Measurements from ENCODE around the gene PDK1.
"Not testable (repeated sequence)": the region's sequence is repeated elsewhere in the genome, so short reads cannot be mapped to it uniquely, and the experiment has no call there.

PDK1 gene

DNA sequence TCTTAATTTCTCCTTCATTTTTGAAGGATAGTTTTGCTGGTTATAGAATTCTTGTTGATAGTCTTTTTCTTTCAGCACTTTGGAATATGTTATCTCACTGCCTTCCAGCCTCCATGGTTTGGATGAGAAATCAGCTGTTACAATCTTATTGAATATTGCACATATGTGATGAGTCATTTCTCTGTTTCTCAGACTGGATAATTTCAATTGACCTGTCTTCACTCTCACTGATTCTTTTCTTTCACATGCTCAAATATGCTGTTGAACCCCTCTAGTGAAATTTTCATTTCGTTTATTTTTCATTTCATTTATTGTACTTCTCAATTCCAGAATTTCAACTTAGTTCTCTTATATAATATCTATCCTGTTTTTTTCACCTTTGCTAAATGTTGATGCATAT, 22.2 kb downstream of the PDK1 start:
- no peak for DNase-seq (ENCODE audit: low read depth)
- TF ChIP-seq, protein P1, sequence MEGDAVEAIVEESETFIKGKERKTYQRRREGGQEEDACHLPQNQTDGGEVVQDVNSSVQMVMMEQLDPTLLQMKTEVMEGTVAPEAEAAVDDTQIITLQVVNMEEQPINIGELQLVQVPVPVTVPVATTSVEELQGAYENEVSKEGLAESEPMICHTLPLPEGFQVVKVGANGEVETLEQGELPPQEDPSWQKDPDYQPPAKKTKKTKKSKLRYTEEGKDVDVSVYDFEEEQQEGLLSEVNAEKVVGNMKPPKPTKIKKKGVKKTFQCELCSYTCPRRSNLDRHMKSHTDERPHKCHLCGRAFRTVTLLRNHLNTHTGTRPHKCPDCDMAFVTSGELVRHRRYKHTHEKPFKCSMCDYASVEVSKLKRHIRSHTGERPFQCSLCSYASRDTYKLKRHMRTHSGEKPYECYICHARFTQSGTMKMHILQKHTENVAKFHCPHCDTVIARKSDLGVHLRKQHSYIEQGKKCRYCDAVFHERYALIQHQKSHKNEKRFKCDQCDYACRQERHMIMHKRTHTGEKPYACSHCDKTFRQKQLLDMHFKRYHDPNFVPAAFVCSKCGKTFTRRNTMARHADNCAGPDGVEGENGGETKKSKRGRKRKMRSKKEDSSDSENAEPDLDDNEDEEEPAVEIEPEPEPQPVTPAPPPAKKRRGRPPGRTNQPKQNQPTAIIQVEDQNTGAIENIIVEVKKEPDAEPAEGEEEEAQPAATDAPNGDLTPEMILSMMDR (IDR thresholded peaks at IDR 0.05; ENCODE audit: low read depth, low read length, missing control alignments) = no peak
- in situ Hi-C loops (cut with HindIII; ENCODE audit: low sequenced_read_pairs) = no loop called here
- no peak overlapping the region for H3K4me3 ChIP-seq (ENCODE audit: low read depth, low read length)

DNA sequence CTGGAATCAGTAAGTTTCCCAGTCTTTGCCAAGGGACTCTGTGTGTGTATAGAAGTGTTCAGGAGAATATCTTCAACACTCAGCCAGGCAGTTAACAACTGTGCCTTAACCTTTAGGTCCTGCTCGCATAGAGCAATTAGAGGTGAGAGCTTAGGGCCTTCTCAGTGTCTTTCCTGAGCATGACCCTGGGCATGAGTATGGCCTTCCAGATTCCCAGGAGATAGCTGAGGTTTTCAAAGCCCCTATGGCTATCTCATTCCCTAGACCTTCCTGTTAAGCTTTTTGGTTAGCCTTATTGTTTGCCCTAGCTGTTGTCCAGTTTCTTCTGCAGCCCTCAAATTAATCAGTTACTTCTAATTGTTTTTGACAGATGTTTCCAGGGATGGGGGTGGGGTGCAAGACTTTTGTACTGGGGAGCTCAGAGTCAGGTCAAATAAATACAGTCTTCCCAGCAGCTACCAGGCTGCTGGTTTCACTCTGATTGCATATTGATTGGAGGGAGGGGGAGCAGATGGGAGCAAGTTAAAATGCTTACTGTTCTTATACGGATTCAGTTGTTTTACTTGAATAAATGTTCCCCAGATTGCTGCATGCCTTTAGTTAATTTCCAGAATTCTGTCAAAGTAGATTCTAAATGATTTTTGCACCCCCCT, 23.1 kb downstream of the PDK1 start:
- H3K4me3 ChIP-seq (ENCODE audit: low read depth, low read length) = no peak overlapping the region
- in situ Hi-C loops (cut with HindIII; ENCODE audit: low sequenced_read_pairs) = no loop called here
- DNase-seq (ENCODE audit: low read depth) = no peak
- TF ChIP-seq, protein P1 (IDR thresholded peaks at IDR 0.05; ENCODE audit: low read depth, low read length, missing control alignments) = no peak

GRCh38 chr2:172580544-172580943, 24.7 kb downstream of the PDK1 start:
- DNase-seq (ENCODE audit: low read depth) = no peak
- in situ Hi-C loops (cut with HindIII; ENCODE audit: low sequenced_read_pairs) = no loop called here
- TF ChIP-seq, protein P1 (IDR thresholded peaks at IDR 0.05; ENCODE audit: low read depth, low read length, missing control alignments) = no peak
- no peak overlapping the region for H3K4me3 ChIP-seq (ENCODE audit: low read depth, low read length)

DNA sequence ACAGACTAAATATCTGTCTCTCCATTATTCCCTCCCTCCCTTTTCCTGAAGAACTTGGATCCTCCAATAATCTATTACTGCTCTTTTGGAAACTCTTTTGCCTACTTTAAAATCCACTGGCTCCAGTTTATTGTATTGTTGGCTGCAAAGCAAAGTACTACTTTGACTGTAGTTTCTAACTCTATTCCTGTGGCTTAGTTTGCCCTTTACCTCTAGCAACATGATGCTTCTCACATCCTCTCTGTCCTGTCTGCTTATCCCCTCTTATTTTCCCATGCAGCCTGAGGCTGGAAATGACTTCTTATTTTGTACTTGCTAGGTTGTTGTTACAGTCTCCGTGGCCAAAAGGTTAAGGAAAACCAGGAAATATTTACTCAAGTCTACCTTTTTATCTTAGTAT, 26.8 kb downstream of the PDK1 start:
- DNase-seq (ENCODE audit: low read depth) = no peak
- in situ Hi-C loops (cut with HindIII; ENCODE audit: low sequenced_read_pairs) = no loop called here
- no peak overlapping the region for H3K4me3 ChIP-seq (ENCODE audit: low read depth, low read length)
- TF ChIP-seq, protein P1 (IDR thresholded peaks at IDR 0.05; ENCODE audit: low read depth, low read length, missing control alignments) = no peak

- TF ChIP-seq, protein P1 (IDR thresholded peaks at IDR 0.05; ENCODE audit: low read depth, low read length, missing control alignments) = no peak
- no peak overlapping the region for H3K4me3 ChIP-seq (ENCODE audit: low read depth, low read length)
- DNase-seq (ENCODE audit: low read depth) = peak; percentile 36
- in situ Hi-C loops (cut with HindIII; ENCODE audit: low sequenced_read_pairs) = no loop called here
These were observed 30.5 kb downstream of the PDK1 start for GRCh38 chr2:172586245-172586891.

- H3K4me3 ChIP-seq (ENCODE audit: low read depth, low read length); in situ Hi-C loops (cut with HindIII; ENCODE audit: low sequenced_read_pairs); DNase-seq (ENCODE audit: low read depth): not testable (repeated sequence)
These were observed 31.3 kb downstream of the PDK1 start for GRCh38 chr2:172587231-172587630.

DNA sequence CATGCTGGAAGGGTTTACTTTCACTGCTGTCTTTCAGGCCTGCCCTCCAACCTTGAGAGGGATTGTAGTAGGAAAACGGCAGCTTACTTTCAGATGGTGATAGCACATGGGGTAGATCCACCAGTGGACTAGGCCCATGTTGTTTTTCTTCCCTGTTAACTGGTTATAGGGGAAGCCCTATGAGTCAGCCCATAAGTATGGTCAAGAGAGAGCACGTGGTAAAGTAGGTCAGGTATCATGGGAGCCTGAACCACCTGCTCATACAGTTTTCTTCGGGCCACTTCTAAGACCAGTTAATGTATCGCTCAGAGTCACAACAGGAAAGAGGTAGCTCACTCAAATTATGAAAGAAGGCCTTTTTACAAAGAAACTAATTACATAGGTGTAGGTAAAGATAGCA, 33.0 kb downstream of the PDK1 start:
- no peak overlapping the region for H3K4me3 ChIP-seq (ENCODE audit: low read depth, low read length)
- DNase-seq (ENCODE audit: low read depth) = no peak
- in situ Hi-C loops (cut with HindIII; ENCODE audit: low sequenced_read_pairs) = no loop called here
- TF ChIP-seq, protein P1 (IDR thresholded peaks at IDR 0.05; ENCODE audit: low read depth, low read length, missing control alignments) = no peak

DNA sequence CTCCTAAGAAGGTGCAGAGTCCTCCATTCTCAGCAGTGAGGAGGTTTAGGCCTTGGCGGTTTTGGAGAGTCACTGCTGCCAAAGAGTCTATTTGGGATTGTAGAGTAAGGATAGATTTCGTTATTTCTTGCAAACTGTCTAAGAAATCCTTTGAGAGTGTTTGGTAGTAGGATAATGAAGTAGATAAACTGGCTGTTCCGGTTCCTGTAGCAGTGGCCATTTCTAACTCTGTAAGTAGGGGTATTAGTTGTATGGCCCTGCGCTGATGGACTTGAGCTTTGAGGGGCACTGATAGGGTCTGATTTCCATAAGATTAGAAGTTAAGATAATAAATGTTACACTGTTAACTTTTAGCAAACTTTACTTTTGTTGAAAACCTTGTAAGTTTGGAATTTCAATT, 35.5 kb downstream of the PDK1 start:
- in situ Hi-C loops (cut with HindIII; ENCODE audit: low sequenced_read_pairs); H3K4me3 ChIP-seq (ENCODE audit: low read depth, low read length); DNase-seq (ENCODE audit: low read depth): not testable (repeated sequence)

GRCh38 chr2:172592190-172592589, 36.3 kb downstream of the PDK1 start:
- in situ Hi-C loops (cut with HindIII; ENCODE audit: low sequenced_read_pairs); DNase-seq (ENCODE audit: low read depth); H3K4me3 ChIP-seq (ENCODE audit: low read depth, low read length): not testable (repeated sequence)
